Amygdala (tissue), 56 donors: Measurements from ENCODE around the gene PUM1.
A peak's percentile ranks its signal among the peaks of the same experiment; 100 is the strongest.

Source experiments
- DNase-seq, 56 donors: peaks; one replicate each; lab custom pipeline; 2025; lab: John Stamatoyannopoulos, UW

PUM1 gene

GRCh38 chr1:30909365-30910068 is 156.0 kb downstream of the PUM1 start:
- no peak for DNase-seq

- peak in 3 of 56 donors; percentile 23 to 38 (median 32) for DNase-seq
Measured at GRCh38 chr1:30908696-30909364, 156.7 kb downstream of the PUM1 start, which contains the start of gene SDC3. Gene SDC3, minus strand, starts transcription at chr1:30908758. Its CDS starts 172 bp downstream, at chr1:30908586.

- no peak for DNase-seq
Measured at GRCh38 chr1:30908316-30908695, 157.2 kb downstream of the PUM1 start.

GRCh38 chr1:30907481-30908315 is 157.8 kb downstream of the PUM1 start:
- DNase-seq, result peak in 2 of 56 donors; percentile 52 to 53

- no peak for DNase-seq
Measured at GRCh38 chr1:30906631-30907441, 158.7 kb downstream of the PUM1 start.

- DNase-seq, result no peak
Measured at GRCh38 chr1:30905916-30906620, 159.4 kb downstream of the PUM1 start.

GRCh38 chr1:30905403-30905802 is 160.1 kb downstream of the PUM1 start:
- DNase-seq, result no peak

- DNase-seq, result no peak
Measured at GRCh38 chr1:30904962-30905335, 160.6 kb downstream of the PUM1 start.

GRCh38 chr1:30904191-30904961 is 161.1 kb downstream of the PUM1 start:
- DNase-seq, result no peak

- no peak for DNase-seq
Measured at GRCh38 chr1:30903343-30904034, 162.0 kb downstream of the PUM1 start.

GRCh38 chr1:30902593-30903290 is 162.8 kb downstream of the PUM1 start:
- peak in 10 of 56 donors; percentile 12 to 55 (median 29) for DNase-seq

- DNase-seq, result peak in 1 of 56 donors; percentile 55
Measured at GRCh38 chr1:30901798-30902581, 163.5 kb downstream of the PUM1 start.

GRCh38 chr1:30900931-30901560 is 164.5 kb downstream of the PUM1 start:
- no peak for DNase-seq

GRCh38 chr1:30900486-30900885 is 165.0 kb downstream of the PUM1 start:
- DNase-seq, result no peak

- no peak for DNase-seq
Measured at GRCh38 chr1:30899577-30900389, 165.7 kb downstream of the PUM1 start.
